ENCODE measurements around the gene NRSN2. TPM values are rescaled to one million over a fixed set of nuclear protein-coding genes. Genes with fewer than 3 reads are reported as not detected.

The NRSN2 gene
- total RNA-seq, 1 experiment from 2014 or later, result 43.4 TPM

GRCh38 chr20:325045-325888 lies 21.6 kb upstream of the NRSN2 start, which contains the start of gene SOX12:
SOX12 (plus strand) TSS chr20:325552; CDS start chr20:325925, 373 bp downstream.
- H3K4me3 ChIP-seq (ENCODE audit: low read depth, low read length, poor library complexity, severe bottlenecking), result peak within 1 kb of the TSS; percentile 88
- intact Hi-C loops (cut with micrococcal nuclease; ENCODE audit: unreplicated experiment), result loop anchor here (1.0 kb wide), 1 partner anchor 15 kb away; no protein-coding TSS in a partner anchor
- POLR2A ChIA-PET (ENCODE audit: low non-redundant PET), result interaction anchor here (0.7 kb wide), 1 partner anchor 15 kb away, joined by 10 read pairs; no protein-coding TSS in a partner anchor
- H3K36me3 ChIP-seq (ENCODE audit: insufficient read depth, low read length, poor library complexity, severe bottlenecking), result peaks cover 12% of the 10 kb centered on the region
- TF ChIP-seq CTCF (conservative IDR thresholded peaks at IDR 0.05; ENCODE audit: low read depth, low read length) (no peak), EZH2 (IDR thresholded peaks at IDR 0.05; ENCODE audit: borderline replicate concordance, low read depth, low read length, poor library complexity, severe bottlenecking) (no peak)
- CTCF ChIA-PET, result interaction anchor here (1.5 kb wide), 1 partner anchor 15 kb away, joined by 4 read pairs; no protein-coding TSS in a partner anchor
- DNase-seq (ENCODE audit: low spot score), result peak; percentile 96
- peak within 1 kb of the TSS; percentile 95 for H3K27ac ChIP-seq (ENCODE audit: low read depth, low read length, poor library complexity, severe bottlenecking)
- no peaks in the 10 kb centered on the region for H3K9me3 ChIP-seq (ENCODE audit: low read depth, low read length, poor library complexity, severe bottlenecking)
- no peaks in the 10 kb centered on the region for H3K27me3 ChIP-seq (replicated peaks; ENCODE audit: insufficient read depth, low read depth, low read length, poor library complexity)
- no TSS peak for BruUV-seq (replicated peaks)
- H3K4me1 ChIP-seq (ENCODE audit: insufficient read depth, low read length, poor library complexity, severe bottlenecking), result peaks cover 20% of the 10 kb centered on the region

DNA sequence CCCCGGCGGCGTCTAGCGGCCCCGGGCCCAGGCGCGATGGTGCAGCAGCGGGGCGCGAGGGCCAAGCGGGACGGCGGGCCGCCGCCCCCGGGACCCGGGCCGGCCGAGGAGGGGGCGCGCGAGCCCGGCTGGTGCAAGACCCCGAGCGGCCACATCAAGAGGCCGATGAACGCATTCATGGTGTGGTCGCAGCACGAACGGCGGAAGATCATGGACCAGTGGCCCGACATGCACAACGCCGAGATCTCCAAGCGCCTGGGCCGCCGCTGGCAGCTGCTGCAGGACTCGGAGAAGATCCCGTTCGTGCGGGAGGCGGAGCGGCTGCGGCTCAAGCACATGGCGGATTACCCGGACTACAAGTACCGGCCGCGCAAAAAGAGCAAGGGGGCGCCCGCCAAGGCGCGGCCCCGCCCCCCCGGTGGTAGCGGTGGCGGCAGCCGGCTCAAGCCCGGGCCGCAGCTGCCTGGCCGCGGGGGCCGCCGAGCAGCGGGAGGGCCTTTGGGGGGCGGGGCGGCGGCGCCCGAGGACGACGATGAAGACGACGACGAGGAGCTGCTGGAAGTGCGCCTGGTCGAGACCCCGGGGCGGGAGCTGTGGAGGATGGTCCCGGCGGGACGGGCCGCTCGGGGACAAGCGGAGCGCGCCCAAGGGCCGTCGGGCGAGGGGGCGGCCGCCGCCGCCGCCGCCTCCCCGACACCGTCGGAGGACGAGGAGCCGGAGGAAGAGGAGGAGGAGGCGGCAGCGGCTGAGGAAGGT lies 20.8 kb upstream of the NRSN2 start:
- CTCF ChIA-PET, result no interaction called here
- TF ChIP-seq CTCF (conservative IDR thresholded peaks at IDR 0.05; ENCODE audit: low read depth, low read length), result no peak
- TF ChIP-seq EZH2 (IDR thresholded peaks at IDR 0.05; ENCODE audit: borderline replicate concordance, low read depth, low read length, poor library complexity, severe bottlenecking), result no peak
- Histone ChIP-seq H3K4me1 (ENCODE audit: insufficient read depth, low read length, poor library complexity, severe bottlenecking) (peaks cover 23% of the 10 kb centered on the region), H3K4me3 (ENCODE audit: low read depth, low read length, poor library complexity, severe bottlenecking) (peak overlapping the region; percentile 88), H3K27ac (ENCODE audit: low read depth, low read length, poor library complexity, severe bottlenecking) (peak overlapping the region; percentile 95), H3K27me3 (replicated peaks; ENCODE audit: insufficient read depth, low read depth, low read length, poor library complexity) (no peaks in the 10 kb centered on the region), H3K9me3 (ENCODE audit: low read depth, low read length, poor library complexity, severe bottlenecking) (no peaks in the 10 kb centered on the region), H3K36me3 (ENCODE audit: insufficient read depth, low read length, poor library complexity, severe bottlenecking) (peaks cover 12% of the 10 kb centered on the region)
- no TSS peak for BruUV-seq (replicated peaks)
- DNase-seq (ENCODE audit: low spot score), result peak; percentile 83
- POLR2A ChIA-PET (ENCODE audit: low non-redundant PET), result interaction anchor here (0.7 kb wide), 1 partner anchor 16 kb away, joined by 10 read pairs; no protein-coding TSS in a partner anchor
- intact Hi-C loops (cut with micrococcal nuclease; ENCODE audit: unreplicated experiment), result loop anchor here (1.0 kb wide), 1 partner anchor 16 kb away; no protein-coding TSS in a partner anchor

- Histone ChIP-seq H3K9me3 (ENCODE audit: low read depth, low read length, poor library complexity, severe bottlenecking) (no peaks in the 10 kb centered on the region), H3K27ac (ENCODE audit: low read depth, low read length, poor library complexity, severe bottlenecking) (peak overlapping the region; percentile 95), H3K27me3 (replicated peaks; ENCODE audit: insufficient read depth, low read depth, low read length, poor library complexity) (no peaks in the 10 kb centered on the region), H3K36me3 (ENCODE audit: insufficient read depth, low read length, poor library complexity, severe bottlenecking) (peaks cover 12% of the 10 kb centered on the region), H3K4me3 (ENCODE audit: low read depth, low read length, poor library complexity, severe bottlenecking) (peak overlapping the region; percentile 88), H3K4me1 (ENCODE audit: insufficient read depth, low read length, poor library complexity, severe bottlenecking) (peaks cover 23% of the 10 kb centered on the region)
- intact Hi-C loops (cut with micrococcal nuclease; ENCODE audit: unreplicated experiment), result loop anchor here (1.0 kb wide), 1 partner anchor 29 kb away; the partner anchor contains the start of gene ZCCHC3
- no peak for DNase-seq (ENCODE audit: low spot score)
- TF ChIP-seq CTCF (conservative IDR thresholded peaks at IDR 0.05; ENCODE audit: low read depth, low read length) (no peak), EZH2 (IDR thresholded peaks at IDR 0.05; ENCODE audit: borderline replicate concordance, low read depth, low read length, poor library complexity, severe bottlenecking) (no peak)
- CTCF ChIA-PET, result no interaction called here
- no TSS peak for BruUV-seq (replicated peaks)
- POLR2A ChIA-PET (ENCODE audit: low non-redundant PET), result no interaction called here
Observed at GRCh38 chr20:326645-327185, 20.2 kb upstream of the NRSN2 start.
